Neutrophil (primary cell): ENCODE measurements around the gene GMEB2.
"Not testable (repeated sequence)": the region's sequence is repeated elsewhere in the genome, so short reads cannot be mapped to it uniquely, and the experiment has no call there.

Experiments used
- H3K27ac ChIP-seq: fragments of 200-600 bp; sonication (generic); 2 replicates; pipeline ENCODE4 v1.5.1; 2016; ENCODE audit warnings: mild to moderate bottlenecking, moderate library complexity
- H3K27me3 ChIP-seq: fragments of 200-600 bp; sonication (generic); 2 replicates; pipeline ENCODE4 v1.6.0; 2016; ENCODE audit warnings: mild to moderate bottlenecking
- H3K36me3 ChIP-seq: fragments of 200-600 bp; sonication (generic); 2 replicates; pipeline ENCODE4 v1.5.1; 2017
- H3K4me1 ChIP-seq, 2 experiments: fragments of 200-600 bp in 1 of 2; sonication (generic) in 1 of 2; 1 replicate in 1 of 2; 2 replicates in 1 of 2; pipeline versions ENCODE4 v1.5.1 to v1.6.1; 2013 to 2016; ENCODE audit warnings: low read depth in 1 of 2, low read length in 1 of 2, mild to moderate bottlenecking in 1 of 2, moderate library complexity in 1 of 2; ENCODE audit not compliant: control insufficient read depth in 1 of 2, insufficient read depth in 1 of 2
- H3K4me3 ChIP-seq, 2 experiments: fragments of 200-600 bp in 1 of 2; sonication (generic) in 1 of 2; 1 replicate in 1 of 2; 2 replicates in 1 of 2; pipeline ENCODE4 v1.5.1; 2013 to 2016; ENCODE audit warnings: low read depth in 1 of 2, low read length in 1 of 2, mild to moderate bottlenecking in 1 of 2, moderate library complexity in 1 of 2
- H3K9me3 ChIP-seq: fragments of 200-600 bp; sonication (generic); 2 replicates; pipeline ENCODE4 v1.5.1; 2016
- TF ChIP-seq, protein P1 (sequence below): fragments of 200-600 bp; sonication (generic); IDR thresholded peaks from 2 replicates; pipeline ENCODE4 v1.5.1; 2016; ENCODE audit warnings: antibody characterized with exemption

Gene GMEB2

DNA sequence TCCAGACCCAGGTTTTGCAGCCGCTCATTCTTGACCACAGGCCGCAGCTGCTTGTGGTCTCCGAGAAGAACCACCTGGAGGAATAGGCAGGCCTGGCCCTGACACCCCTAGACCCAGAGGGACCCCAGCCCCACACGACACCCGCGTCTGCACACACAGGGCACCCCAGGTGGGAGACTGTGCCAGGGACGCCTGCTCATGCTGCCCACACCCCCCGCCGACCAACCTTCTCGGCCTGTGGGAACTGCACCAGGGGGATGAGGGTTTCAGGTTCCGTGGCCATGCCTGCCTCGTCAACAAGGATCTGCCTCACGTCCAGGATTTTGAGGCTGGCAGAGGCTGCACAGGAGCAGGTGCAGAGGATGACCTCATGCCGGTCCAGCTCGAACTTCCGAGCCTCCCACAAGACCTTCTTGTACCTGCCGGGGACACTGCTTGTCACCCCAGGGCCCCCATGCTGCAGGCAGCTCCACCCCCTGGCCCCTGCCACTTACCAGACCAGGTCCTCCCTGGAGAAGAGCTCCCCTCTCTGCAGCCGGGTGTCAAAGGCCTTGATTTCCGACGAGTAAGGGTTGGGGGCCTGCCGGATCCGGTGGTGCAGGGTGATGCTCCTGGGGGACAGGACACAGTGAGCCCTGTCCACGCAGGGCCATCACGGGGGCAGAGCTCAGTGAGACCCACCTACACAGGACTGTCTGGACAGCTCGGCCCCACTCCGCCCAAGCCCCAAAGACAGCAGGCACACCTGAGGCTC, 65.9 kb downstream of the GMEB2 start:
- no peak overlapping the region for H3K27ac ChIP-seq
- peaks cover 99% of the 10 kb centered on the region for H3K36me3 ChIP-seq
- no peak overlapping the region for H3K4me3 ChIP-seq

DNA sequence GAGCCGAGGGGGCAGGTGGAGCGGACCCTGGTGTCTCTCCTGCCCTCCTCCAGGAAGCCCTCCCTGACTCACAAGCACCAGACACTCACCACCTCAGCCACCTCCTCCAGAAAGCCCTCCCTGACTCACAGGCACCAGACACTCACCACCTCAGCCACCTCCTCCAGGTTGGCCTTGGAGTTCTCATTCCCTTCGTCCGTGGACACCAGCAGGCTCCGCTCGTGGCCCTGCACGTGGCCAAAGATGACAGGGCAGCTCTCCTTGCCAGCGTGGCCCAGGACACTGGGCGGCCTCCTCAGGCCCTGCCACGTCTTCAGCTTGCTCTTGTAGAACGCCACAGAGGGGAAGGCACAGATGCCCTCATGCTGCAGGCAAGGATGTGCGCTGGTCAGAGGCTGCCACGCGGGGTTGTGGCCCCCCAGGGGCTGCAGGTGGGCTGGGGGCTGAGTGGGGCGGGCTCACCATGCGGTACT, 66.5 kb downstream of the GMEB2 start:
- TF ChIP-seq, protein P1, sequence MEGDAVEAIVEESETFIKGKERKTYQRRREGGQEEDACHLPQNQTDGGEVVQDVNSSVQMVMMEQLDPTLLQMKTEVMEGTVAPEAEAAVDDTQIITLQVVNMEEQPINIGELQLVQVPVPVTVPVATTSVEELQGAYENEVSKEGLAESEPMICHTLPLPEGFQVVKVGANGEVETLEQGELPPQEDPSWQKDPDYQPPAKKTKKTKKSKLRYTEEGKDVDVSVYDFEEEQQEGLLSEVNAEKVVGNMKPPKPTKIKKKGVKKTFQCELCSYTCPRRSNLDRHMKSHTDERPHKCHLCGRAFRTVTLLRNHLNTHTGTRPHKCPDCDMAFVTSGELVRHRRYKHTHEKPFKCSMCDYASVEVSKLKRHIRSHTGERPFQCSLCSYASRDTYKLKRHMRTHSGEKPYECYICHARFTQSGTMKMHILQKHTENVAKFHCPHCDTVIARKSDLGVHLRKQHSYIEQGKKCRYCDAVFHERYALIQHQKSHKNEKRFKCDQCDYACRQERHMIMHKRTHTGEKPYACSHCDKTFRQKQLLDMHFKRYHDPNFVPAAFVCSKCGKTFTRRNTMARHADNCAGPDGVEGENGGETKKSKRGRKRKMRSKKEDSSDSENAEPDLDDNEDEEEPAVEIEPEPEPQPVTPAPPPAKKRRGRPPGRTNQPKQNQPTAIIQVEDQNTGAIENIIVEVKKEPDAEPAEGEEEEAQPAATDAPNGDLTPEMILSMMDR = no peak
- H3K27me3 ChIP-seq = peaks cover 16% of the 10 kb centered on the region
- H3K4me1 ChIP-seq = no peaks in the 10 kb centered on the region
- H3K27ac ChIP-seq = no peak overlapping the region
- H3K4me3 ChIP-seq = no peak overlapping the region
- H3K36me3 ChIP-seq = peaks cover 99% of the 10 kb centered on the region
- peaks cover 2% of the 10 kb centered on the region for H3K9me3 ChIP-seq

More for the DNA sequence above, 65.9 kb downstream of the GMEB2 start:
- TF ChIP-seq, protein P1 = no peak
- H3K4me1 ChIP-seq = no peaks in the 10 kb centered on the region
- peaks cover 2% of the 10 kb centered on the region for H3K9me3 ChIP-seq
- peaks cover 16% of the 10 kb centered on the region for H3K27me3 ChIP-seq

DNA sequence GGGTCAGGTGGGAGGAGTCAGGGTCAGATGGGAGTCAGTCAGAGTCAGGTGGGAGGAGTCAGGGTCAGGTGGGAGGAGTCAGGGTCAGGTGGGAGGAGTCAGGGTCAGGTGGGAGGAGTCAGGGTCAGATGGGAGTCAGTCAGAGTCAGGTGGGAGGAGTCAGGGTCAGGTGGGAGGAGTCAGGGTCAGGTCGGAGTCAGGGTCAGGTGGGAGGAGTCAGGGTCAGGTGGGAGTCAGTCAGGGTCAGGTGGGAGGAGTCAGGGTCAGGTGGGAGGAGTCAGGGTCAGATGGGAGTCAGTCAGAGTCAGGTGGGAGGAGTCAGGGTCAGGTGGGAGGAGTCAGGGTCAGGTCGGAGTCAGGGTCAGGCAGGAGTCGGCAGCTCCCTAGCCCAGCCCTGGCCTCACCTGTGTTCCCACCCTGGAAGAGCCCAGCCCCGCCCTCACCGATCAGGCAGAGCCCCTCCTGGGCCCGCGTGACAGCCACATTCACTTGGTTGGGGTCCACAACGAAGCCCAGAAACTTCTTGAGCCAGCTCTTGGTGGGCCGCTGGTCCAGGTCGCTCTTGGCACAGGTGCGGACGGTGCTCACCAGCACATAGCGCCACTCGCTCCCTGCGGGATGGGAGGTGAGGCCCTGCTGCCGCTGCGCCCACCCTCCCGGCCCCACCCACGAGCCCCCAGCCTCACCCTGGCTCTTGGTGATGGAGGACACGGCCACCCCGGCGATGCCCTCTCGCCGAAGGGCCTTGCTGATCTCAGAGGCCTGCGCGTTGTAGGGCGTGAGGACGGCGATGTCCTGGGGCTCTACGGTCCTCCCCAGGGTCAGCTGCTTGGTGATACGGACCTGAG, 67.2 kb downstream of the GMEB2 start:
- not testable (repeated sequence) for H3K4me3 ChIP-seq, H3K4me1 ChIP-seq, H3K27ac ChIP-seq, H3K9me3 ChIP-seq
- peaks cover 92% of the 10 kb centered on the region for H3K36me3 ChIP-seq
- H3K27me3 ChIP-seq = peaks cover 21% of the 10 kb centered on the region

DNA sequence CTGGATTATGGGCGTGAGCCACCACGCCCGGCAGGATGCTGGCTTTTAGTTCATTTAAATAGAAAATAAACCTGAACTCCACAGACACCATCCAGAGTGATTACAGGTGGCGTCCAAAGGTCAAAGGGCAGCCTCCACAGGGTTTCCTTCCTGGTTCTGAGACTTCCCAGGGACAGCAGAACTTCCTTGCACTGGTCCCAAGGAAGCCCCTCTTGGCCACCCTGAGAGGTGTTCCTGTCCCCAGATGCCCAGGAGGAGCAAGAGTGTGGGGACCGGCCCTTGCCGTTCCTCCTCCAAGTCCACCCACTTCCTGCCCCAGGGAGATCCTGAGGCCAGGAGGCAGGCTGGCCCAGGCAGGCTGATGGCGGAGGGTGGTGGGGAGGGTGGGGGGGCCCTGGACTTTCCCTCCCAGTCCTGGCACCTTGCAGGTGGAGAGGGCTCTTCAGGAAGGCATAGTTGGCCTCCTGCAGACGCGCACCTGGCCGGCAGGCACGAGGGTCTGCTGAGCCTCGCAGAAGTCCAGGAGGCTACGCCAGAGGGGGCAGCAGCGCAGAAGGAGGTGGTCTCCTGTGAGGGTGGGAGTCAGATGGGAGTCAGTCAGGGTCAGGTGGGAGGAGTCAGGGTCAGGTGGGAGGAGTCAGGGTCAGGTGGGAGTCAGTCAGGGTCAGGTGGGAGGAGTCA, 68.0 kb downstream of the GMEB2 start:
- TF ChIP-seq, protein P1 = no peak
- H3K27me3 ChIP-seq = peaks cover 28% of the 10 kb centered on the region
- peaks cover 84% of the 10 kb centered on the region for H3K36me3 ChIP-seq
- peaks cover 5 to 6% of the 10 kb centered on the region in 2 experiments for H3K4me1 ChIP-seq
- H3K9me3 ChIP-seq = peaks cover 2% of the 10 kb centered on the region
- H3K4me3 ChIP-seq = no peak overlapping the region
- no peak overlapping the region for H3K27ac ChIP-seq

DNA sequence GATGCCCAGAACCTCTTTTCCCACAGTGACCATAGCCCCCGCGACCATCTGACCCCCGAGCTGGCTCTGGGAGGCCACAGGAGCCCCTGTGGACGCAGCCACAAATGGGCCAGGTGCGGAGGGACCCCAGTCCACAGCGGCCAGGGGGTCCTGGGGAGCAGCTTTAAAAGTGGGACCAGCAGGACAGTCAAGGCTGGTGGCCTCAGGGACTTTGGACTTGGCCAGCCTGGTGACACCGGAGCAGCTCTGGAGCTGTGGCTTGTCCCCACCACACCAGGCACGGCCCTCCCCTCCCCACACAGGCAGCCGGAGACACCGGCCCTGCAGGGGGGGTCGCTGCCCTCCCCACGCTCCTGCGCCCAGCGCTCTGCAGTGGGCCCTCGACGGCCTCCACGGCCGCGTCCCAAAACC, 69.4 kb downstream of the GMEB2 start:
- Histone ChIP-seq H3K36me3 (peaks cover 70% of the 10 kb centered on the region), H3K27ac (no peak overlapping the region), H3K27me3 (peaks cover 43% of the 10 kb centered on the region), H3K4me3 (no peak overlapping the region), H3K4me1 (peaks cover 9 to 17% of the 10 kb centered on the region in 2 experiments), H3K9me3 (peaks cover 2% of the 10 kb centered on the region)
- TF ChIP-seq, protein P1 = no peak
